ENCODE data around the gene TBX5.

DNA sequence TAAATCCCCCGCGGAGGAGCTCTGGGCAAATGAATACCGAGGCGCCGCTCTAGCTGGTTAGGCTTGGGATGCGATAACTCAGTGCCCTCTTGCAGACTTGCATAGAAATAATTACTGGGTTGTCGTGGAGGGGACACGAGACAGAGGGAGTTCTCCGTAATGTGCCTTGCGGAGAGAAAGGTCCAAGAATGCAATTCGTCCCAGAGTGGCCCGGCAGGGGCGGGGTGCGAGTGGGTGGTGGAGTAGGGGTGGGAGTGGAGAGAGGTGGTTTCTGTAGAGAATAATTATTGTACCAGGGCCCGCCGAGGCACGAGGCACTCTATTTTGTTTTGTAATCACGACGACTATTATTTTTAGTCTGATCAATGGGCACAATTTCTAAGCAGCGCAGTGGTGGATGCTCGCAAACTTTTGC is 2.5 kb upstream of the TBX5 start:
- TF ChIP-seq, protein P1, sequence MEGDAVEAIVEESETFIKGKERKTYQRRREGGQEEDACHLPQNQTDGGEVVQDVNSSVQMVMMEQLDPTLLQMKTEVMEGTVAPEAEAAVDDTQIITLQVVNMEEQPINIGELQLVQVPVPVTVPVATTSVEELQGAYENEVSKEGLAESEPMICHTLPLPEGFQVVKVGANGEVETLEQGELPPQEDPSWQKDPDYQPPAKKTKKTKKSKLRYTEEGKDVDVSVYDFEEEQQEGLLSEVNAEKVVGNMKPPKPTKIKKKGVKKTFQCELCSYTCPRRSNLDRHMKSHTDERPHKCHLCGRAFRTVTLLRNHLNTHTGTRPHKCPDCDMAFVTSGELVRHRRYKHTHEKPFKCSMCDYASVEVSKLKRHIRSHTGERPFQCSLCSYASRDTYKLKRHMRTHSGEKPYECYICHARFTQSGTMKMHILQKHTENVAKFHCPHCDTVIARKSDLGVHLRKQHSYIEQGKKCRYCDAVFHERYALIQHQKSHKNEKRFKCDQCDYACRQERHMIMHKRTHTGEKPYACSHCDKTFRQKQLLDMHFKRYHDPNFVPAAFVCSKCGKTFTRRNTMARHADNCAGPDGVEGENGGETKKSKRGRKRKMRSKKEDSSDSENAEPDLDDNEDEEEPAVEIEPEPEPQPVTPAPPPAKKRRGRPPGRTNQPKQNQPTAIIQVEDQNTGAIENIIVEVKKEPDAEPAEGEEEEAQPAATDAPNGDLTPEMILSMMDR (IDR thresholded peaks at IDR 0.05): no peak
- no peak for TF ChIP-seq POLR2A (IDR thresholded peaks at IDR 0.05)
